ENCODE measurements around the gene STPG1.

STPG1 gene

DNA sequence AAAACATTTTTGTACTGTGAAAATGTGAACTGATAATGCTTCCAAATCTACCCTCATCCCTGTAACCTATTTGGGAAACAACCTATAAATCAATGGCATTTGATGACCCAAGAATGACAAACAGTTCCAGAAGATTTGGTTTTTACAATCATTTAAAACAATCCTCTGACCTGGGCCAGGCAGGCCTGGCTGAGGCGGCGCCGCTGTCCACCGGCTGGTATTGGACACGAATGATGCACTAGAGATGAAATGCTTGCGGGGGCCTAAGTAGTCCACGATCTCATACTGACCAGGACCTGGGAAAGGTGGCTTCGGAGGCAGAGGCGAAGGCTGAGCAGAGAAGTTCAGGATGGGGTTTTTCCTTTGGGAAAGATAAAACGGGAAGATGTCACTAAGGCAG, 52.9 kb downstream of the STPG1 start:
- POLR2A ChIA-PET: no interaction called here
- CTCF ChIA-PET: interaction anchor here (0.7 to 4.8 kb wide), 3 partner anchors 32 to 162 kb away, joined by 3 to 29 read pairs (median 5); no protein-coding TSS in a partner anchor
- no peak for DNase-seq (ENCODE audit: low read depth, low spot score)
- TF ChIP-seq, protein P1, sequence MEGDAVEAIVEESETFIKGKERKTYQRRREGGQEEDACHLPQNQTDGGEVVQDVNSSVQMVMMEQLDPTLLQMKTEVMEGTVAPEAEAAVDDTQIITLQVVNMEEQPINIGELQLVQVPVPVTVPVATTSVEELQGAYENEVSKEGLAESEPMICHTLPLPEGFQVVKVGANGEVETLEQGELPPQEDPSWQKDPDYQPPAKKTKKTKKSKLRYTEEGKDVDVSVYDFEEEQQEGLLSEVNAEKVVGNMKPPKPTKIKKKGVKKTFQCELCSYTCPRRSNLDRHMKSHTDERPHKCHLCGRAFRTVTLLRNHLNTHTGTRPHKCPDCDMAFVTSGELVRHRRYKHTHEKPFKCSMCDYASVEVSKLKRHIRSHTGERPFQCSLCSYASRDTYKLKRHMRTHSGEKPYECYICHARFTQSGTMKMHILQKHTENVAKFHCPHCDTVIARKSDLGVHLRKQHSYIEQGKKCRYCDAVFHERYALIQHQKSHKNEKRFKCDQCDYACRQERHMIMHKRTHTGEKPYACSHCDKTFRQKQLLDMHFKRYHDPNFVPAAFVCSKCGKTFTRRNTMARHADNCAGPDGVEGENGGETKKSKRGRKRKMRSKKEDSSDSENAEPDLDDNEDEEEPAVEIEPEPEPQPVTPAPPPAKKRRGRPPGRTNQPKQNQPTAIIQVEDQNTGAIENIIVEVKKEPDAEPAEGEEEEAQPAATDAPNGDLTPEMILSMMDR (IDR thresholded peaks at IDR 0.05; ENCODE audit: insufficient read depth, low read length, missing control alignments): no peak
- no peak overlapping the region for H3K4me3 ChIP-seq (ENCODE audit: low read depth, low read length)

DNA sequence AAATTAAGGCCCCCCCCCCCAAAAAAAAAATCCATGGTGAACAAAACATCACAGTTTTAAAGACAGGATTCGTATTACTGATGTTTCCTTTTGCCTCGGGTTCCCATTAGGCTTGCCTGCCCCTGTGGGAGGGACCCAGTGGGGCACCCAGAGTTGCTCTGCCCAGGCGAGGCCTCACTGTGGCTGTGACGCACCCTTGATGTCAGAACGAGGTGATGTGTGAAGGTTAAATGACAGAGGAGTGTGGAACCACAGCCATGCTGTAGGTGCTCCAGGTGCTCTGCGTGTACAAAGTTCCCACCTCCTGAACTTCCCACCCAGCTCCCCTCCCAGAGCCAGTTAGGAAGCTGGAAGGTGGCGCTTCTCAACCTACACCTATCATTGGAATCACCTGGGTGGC, 56.5 kb downstream of the STPG1 start:
- CTCF ChIA-PET: interaction anchor here (1.3 to 4.8 kb wide), 2 partner anchors 35 to 158 kb away, joined by 4 to 29 read pairs; no protein-coding TSS in a partner anchor

DNA sequence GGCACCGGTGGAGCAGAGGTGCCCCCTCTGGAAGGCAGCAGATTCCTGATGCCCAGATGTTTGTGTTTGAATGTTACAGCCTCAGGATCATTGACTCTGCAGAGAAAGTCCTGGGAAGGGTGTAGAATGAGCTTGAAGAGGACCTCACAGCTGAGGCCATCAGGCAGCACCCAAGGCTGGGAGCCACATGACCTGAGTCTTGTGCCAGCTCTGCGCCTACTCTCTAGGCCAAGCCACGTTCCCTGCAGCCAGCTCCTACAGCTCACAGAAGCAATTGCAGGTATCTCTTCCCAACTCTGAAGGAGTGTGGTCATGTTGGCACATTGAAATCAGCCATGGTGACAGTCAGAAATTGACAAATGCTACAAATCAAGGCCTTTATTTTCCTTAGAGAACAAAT, 58.1 kb downstream of the STPG1 start:
- DNase-seq (ENCODE audit: low read depth, low spot score): no peak
- CTCF ChIA-PET: interaction anchor here (1.0 kb wide), 1 partner anchor 153 kb away, joined by 3 read pairs; no protein-coding TSS in a partner anchor
- H3K4me3 ChIP-seq (ENCODE audit: low read depth, low read length): no peak overlapping the region
- POLR2A ChIA-PET: no interaction called here
- TF ChIP-seq, protein P1 (IDR thresholded peaks at IDR 0.05; ENCODE audit: insufficient read depth, low read length, missing control alignments): no peak

More for the DNA sequence above, 56.5 kb downstream of the STPG1 start:
- POLR2A ChIA-PET: no interaction called here
- no peak for DNase-seq (ENCODE audit: low read depth, low spot score)
- TF ChIP-seq, protein P1 (IDR thresholded peaks at IDR 0.05; ENCODE audit: insufficient read depth, low read length, missing control alignments): no peak
- no peak overlapping the region for H3K4me3 ChIP-seq (ENCODE audit: low read depth, low read length)

DNA sequence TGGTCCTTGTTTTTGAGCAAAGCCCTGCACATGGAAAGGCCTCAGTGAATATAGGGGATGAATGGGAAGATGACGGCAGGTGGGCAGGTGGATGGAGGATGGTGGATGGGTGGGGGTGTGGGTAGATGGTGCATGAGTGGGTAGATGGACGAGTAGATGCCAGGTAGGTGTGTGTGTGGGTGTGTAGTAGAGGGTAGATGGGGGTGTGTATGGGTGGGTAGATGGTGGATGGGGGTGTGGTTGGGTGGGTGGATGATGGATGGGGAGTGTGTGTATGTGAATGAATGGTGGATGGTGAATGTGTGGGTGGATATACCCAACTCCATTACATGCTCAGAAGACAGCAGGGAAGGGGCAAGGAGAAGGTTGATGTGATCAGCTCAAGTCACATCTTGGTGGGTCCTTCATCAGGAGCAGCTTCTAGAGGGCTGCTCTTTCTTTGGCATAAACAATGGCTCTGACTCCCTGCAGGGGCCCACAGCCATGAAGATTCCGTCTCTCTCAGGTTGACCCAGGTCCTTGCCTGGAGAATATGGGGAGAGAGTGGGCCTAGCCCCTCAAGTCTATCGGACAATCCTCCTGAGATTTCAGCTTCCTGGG, 60.2 kb downstream of the STPG1 start:
- ChIA-PET CTCF (no interaction called here), POLR2A (no interaction called here)
- TF ChIP-seq, protein P1 (IDR thresholded peaks at IDR 0.05; ENCODE audit: insufficient read depth, low read length, missing control alignments): no peak

DNA sequence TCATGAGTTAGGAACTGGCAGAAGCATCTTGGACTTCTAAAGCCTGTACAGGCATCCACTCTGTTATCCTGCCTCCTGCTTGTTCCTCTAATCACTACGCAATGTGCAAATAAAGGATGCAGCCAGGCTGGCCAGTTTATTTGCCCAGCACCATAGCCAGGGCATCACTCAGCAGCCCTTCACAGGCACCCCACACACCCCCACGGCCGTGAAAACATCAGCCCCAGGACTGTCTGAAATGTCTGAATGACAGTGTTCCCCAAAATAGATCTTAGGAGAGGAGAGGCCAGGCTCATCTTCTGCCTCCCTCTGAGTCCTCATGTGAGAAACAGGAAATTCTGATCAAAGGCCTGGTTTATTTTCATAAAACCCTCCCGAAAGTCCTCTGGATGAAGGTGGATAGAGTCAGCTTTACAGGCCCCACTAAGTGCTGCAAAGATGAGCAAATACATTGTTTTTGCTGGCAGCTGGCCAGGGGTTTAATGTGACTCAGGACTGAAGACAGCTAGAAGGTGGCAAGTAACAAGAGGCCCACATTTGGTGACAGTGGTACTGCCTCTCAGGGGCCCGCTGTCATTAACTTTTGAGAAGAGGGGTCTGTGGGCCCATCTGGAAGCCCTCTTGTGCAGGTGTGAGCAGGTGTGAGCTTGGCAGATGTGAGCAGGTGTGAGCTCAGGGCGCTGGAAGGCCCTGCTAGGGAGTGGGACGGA, 61.5 kb downstream of the STPG1 start:
- CTCF ChIA-PET: interaction anchor here (0.7 to 1.2 kb wide), 2 partner anchors 21 to 153 kb away, joined by 3 to 4 read pairs; no protein-coding TSS in a partner anchor
- POLR2A ChIA-PET: no interaction called here
- DNase-seq (ENCODE audit: low read depth, low spot score): no peak
- H3K4me3 ChIP-seq (ENCODE audit: low read depth, low read length): no peak overlapping the region
- TF ChIP-seq, protein P1 (IDR thresholded peaks at IDR 0.05; ENCODE audit: insufficient read depth, low read length, missing control alignments): no peak

More for the DNA sequence above, 60.2 kb downstream of the STPG1 start:
- H3K4me3 ChIP-seq (ENCODE audit: low read depth, low read length): no peak overlapping the region
- DNase-seq (ENCODE audit: low read depth, low spot score): no peak

DNA sequence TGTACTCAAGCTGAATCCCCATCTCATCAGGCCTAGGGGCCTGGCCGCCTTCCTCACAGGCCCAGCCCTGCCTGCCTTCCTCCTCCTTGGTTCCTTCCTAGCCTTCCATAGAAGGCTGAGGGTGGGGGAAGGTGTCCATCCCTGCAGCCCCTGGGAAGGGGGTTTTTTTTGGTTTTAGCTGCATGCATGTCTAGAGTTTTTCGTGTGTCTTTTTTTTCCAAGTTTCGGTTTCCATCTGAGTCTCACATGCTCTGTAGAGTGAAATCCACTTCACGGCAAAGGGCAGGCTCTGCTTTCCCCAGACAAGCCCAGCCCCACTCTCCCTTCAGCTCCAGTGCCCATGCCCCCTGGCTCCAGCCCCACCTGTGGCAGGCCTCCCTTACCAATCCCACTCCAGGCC, 62.3 kb downstream of the STPG1 start:
- ChIA-PET CTCF (interaction anchor here (0.7 to 1.0 kb wide), 3 partner anchors 16 to 152 kb away, joined by 3 read pairs; no protein-coding TSS in a partner anchor), POLR2A (no interaction called here)
- TF ChIP-seq, protein P1 (IDR thresholded peaks at IDR 0.05; ENCODE audit: insufficient read depth, low read length, missing control alignments): no peak
- no peak overlapping the region for H3K4me3 ChIP-seq (ENCODE audit: low read depth, low read length)
- no peak for DNase-seq (ENCODE audit: low read depth, low spot score)

Data from AG04449 (cell line).